GM19238 (cell line): ENCODE measurements around the gene COQ2.
A peak's percentile ranks its signal among the peaks of the same experiment; 100 is the strongest.
"Not testable (repeated sequence)": the region's sequence is repeated elsewhere in the genome, so short reads cannot be mapped to it uniquely, and the experiment has no call there.

Experiments used
- DNase-seq: peaks from one replicate; pipeline ENCODE4 v3.0.0; 2011; ENCODE audit warnings: low spot score; ENCODE audit not compliant: insufficient read length

COQ2 gene, protein sequence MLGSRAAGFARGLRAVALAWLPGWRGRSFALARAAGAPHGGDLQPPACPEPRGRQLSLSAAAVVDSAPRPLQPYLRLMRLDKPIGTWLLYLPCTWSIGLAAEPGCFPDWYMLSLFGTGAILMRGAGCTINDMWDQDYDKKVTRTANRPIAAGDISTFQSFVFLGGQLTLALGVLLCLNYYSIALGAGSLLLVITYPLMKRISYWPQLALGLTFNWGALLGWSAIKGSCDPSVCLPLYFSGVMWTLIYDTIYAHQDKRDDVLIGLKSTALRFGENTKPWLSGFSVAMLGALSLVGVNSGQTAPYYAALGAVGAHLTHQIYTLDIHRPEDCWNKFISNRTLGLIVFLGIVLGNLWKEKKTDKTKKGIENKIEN

GRCh38 chr4:83284193-83285054, at the start of gene COQ2:
TSS of gene COQ2 (minus strand) at chr4:83284798. CDS start at chr4:83284764, 34 bp downstream.
- DNase-seq = peak; percentile 87

- DNase-seq = no peak
Observed at GRCh38 chr4:83331956-83332355, 47.4 kb upstream of the COQ2 start.

DNA sequence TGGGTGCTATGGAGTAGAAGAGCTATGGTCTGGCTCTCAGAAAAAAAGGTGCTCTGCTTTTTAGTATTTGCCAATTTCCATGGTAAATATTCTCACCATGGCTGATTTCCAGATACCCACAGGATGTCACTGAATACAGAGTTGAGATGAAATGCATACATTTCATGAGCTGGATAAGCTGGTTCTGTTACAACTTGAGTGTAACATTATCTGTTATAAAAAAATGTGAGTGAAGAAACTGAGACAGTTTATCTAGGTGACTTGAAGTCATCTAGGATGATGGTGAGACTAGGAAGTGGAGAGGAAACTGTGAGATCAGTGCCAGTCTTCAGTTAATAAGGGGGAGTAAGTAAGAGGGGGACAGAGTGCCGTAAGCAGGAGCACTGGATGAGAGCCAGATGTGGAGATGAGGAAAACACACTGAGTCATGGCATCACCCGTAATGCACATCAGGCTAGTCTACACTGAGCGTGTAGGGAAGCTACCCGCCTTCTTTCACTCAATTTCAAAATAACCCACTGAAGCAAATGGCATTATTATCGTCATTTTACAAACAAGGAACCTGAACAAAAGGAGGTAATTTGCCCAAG, 45.0 kb upstream of the COQ2 start:
- no peak for DNase-seq

- no peak for DNase-seq
Observed at GRCh38 chr4:83328521-83329187, 44.1 kb upstream of the COQ2 start.

- no peak for DNase-seq
Observed at GRCh38 chr4:83326546-83326945, 41.9 kb upstream of the COQ2 start.

DNA sequence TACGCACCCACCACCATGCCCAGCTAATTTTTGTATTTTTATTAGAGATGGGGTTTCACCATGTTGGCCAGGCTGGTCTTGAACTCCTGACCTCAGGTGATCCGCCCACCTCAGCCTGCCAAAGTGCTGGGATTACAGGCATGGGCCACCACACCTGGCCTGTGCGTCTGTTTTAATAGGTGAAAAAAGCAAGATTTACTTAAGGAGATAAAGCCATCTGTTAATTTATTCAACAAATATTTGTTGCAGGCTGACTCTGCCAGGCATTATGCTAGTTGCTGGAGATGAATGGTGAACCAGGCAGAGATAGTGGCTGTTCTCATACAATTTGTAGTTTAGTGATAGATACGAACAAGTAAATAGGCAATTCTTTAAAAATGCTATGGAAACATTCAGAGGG, 40.7 kb upstream of the COQ2 start:
- not testable (repeated sequence) for DNase-seq

- DNase-seq = no peak
Observed at GRCh38 chr4:83323136-83323535, 38.5 kb upstream of the COQ2 start.

GRCh38 chr4:83320548-83320947, 36.0 kb upstream of the COQ2 start:
- DNase-seq = no peak

GRCh38 chr4:83318666-83319065, 34.1 kb upstream of the COQ2 start:
- no peak for DNase-seq

GRCh38 chr4:83317671-83318070, 33.1 kb upstream of the COQ2 start:
- DNase-seq = no peak

DNA sequence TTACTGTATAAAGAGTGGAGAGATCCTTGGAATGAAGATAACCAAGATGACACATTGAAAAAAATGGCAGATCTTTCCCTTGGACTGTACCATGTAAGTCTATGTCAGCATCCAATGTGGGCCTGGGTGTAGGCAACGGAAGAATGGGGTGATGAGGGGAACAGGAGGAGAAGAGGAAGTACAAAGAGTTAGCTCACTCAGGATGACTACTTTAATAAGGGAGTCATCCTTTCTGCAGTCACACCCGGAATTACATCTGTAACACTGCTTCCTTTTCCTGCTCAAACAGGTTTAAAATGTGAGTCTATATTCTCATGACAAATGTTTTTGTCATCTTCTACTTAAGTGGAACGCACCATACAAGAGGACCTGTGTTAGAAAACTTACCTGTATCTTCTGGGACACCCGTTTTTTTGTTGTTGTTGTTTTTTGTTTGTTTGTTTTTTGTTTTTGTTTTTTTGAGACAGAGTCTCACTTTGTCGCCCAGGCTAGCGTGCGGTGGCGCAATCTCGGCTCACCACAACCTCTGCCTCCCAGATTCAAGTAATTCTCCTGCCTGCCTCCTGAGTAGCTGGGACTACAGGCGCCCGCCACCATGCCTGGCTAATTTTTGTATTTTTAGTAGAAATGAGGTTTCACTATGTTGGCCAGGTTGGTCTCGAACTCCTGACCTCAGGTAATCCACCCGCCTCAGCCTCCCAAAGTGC, 32.0 kb upstream of the COQ2 start:
- DNase-seq = no peak

GRCh38 chr4:83315341-83315870, 30.8 kb upstream of the COQ2 start:
- no peak for DNase-seq

- no peak for DNase-seq
Observed at GRCh38 chr4:83308672-83309071, 24.1 kb upstream of the COQ2 start.

- DNase-seq = no peak
Observed at GRCh38 chr4:83307920-83308319, 23.3 kb upstream of the COQ2 start.

DNA sequence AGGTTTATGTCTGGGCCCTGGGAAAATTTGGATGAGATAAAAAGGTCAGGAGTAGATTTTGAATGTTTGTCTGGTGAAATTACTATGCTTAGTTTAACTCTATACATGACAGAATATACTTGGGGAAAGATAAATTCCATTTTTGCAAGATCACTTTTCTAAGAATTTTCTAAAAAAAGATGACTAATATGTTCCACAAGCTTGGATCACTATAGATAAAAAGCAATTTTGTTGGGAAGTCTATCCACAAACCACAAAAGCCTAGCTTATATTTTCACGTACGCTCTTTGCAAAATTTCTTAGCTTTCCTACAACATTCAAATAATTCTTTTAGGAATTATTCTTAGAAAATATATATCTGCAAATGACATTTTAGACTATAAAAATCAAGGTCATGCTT, 20.6 kb upstream of the COQ2 start:
- no peak for DNase-seq

DNA sequence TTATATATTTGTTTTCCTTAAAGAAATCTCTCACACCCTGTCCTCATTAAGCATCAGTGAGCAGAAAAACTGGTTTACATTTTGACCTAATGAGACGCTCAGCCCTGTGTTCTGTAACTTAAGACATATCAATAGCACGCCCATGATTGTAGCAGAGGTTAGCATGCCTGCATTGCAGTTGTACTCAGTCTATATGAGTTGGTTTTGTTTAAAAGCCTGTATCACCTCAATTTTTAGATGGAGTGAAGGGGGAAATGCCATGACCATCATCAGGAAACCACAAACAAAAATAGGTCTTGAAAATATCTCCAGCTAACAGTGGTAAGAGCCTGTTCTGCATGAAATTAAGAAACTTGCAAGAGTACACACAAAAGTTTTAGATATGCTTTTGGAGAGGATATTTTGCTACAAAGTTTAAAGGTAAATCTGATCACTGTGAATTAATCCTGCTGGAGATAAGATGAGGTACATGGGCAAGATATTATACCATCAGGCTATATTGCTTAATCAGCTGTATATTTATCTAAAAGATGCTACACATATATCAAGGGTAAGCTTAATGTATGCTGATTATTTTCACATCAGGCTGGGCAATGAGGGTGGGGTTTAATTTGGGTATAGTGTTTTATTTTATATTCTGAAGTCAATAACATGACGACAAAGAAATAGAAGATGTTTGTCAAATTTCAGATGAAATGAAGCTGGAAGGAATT, 13.1 kb upstream of the COQ2 start:
- no peak for DNase-seq

GRCh38 chr4:83293305-83294046, 8.9 kb upstream of the COQ2 start:
- no peak for DNase-seq

- not testable (repeated sequence) for DNase-seq
Observed at GRCh38 chr4:83290059-83290774, 5.6 kb upstream of the COQ2 start.

GRCh38 chr4:83288381-83288780, 3.8 kb upstream of the COQ2 start:
- DNase-seq = not testable (repeated sequence)
